ENCODE data around the gene UGT1A6.
"Not testable (repeated sequence)": the region's sequence is repeated elsewhere in the genome, so short reads cannot be mapped to it uniquely, and the experiment has no call there.

The UGT1A6 gene

DNA sequence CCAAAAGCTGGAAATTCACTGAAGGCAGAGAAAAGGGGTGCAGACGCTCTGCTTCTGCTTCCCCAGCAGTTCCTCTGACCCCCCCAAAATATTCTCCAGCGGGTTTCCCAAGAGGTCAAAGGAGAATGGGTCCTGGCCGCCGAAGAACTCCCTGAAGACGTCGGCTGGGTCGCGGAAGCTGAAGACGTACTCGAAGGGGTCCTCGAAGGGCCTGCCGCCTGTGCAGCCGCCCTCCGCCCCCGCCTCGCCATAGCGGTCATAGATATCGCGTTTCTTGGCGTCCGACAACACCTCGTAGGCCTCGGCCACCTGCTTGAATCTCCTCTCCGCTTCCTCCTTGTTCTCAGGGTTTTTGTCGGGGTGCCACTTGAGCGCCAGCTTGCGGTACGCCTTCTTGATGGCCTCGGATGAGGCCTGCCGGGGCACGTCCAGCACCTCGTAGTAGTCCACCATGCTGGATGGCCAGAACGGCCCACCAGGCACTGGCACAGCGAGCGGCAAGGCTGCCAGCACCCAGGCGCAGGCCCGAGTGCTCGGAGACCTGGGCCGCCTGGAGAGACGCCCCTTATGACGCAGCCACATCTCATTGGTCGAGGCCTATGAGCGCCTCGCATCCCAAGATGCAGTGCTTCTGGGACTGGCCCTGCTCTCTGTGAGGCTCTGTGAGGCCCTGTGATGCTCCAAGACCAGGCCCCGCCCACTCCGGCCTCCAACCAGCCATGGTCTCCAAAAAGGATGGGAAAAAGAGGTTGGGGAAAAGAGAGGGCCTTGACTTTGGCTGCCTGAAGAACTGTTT is 51.0 kb downstream of the UGT1A6 start:
- no peak for TF ChIP-seq EZH2phosphoT487 (IDR thresholded peaks at IDR 0.05; ENCODE audit: low read depth)
- TF ChIP-seq, protein P1, sequence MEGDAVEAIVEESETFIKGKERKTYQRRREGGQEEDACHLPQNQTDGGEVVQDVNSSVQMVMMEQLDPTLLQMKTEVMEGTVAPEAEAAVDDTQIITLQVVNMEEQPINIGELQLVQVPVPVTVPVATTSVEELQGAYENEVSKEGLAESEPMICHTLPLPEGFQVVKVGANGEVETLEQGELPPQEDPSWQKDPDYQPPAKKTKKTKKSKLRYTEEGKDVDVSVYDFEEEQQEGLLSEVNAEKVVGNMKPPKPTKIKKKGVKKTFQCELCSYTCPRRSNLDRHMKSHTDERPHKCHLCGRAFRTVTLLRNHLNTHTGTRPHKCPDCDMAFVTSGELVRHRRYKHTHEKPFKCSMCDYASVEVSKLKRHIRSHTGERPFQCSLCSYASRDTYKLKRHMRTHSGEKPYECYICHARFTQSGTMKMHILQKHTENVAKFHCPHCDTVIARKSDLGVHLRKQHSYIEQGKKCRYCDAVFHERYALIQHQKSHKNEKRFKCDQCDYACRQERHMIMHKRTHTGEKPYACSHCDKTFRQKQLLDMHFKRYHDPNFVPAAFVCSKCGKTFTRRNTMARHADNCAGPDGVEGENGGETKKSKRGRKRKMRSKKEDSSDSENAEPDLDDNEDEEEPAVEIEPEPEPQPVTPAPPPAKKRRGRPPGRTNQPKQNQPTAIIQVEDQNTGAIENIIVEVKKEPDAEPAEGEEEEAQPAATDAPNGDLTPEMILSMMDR (IDR thresholded peaks at IDR 0.05; ENCODE audit: low read depth, low read length), result no peak

DNA sequence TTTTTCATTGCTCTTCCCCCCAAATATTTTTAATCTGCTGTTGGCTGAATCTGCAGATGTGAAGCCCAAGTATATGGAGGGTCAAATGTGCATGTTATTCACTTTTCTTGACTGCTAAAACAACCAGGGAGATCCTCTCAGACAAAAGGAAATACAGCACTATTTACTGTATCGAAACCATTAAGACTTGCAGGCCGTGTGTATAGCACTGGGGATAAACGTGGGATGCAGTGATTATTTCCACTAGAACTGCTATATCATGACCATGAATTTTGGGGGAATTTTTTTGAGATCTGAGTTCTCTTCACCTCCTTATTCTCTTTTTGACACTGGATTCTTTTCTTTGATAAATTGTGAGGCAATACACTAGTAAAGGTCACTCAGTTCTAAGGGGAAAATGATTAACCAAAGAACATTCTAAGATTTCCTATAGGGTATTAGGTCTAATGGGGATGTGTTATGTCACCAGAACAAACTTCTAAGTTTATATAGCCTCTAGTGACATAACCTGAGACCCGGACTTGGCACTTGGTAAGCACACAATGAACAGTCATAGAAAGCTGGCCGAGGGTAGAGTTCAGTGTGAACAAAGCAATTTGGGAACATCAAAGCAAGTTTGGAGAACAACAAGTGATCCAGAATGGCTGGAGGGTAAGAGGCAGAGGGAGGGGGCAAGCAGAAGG is 52.5 kb downstream of the UGT1A6 start:
- no peaks in the 10 kb centered on the region for H3K79me2 ChIP-seq (ENCODE audit: low read length)
- TF ChIP-seq, protein P1 (IDR thresholded peaks at IDR 0.05; ENCODE audit: low read depth, low read length), result no peak
- TF ChIP-seq EZH2phosphoT487 (IDR thresholded peaks at IDR 0.05; ENCODE audit: low read depth), result no peak
- H3K27ac ChIP-seq (ENCODE audit: low read length), result no peak overlapping the region
- H3K9ac ChIP-seq (ENCODE audit: low read length), result no peak overlapping the region
- H3K27me3 ChIP-seq (ENCODE audit: low read depth, low read length), result no peaks in the 10 kb centered on the region
- no peaks in the 10 kb centered on the region for H3K4me1 ChIP-seq (ENCODE audit: low read length)
- no peaks in the 10 kb centered on the region for H3K36me3 ChIP-seq (replicated peaks; ENCODE audit: low read depth, low read length)
- H4K20me1 ChIP-seq (ENCODE audit: insufficient read depth, low read length), result no peaks in the 10 kb centered on the region
- no peak overlapping the region for H3K4me2 ChIP-seq (ENCODE audit: low read length)
- no peaks in the 10 kb centered on the region for H3K9me3 ChIP-seq (ENCODE audit: insufficient read depth, low read length)
- no peak overlapping the region for H3K4me3 ChIP-seq (ENCODE audit: low read length)
- H2AFZ ChIP-seq (ENCODE audit: low read depth, low read length), result no peak overlapping the region

More for the DNA sequence above, 51.0 kb downstream of the UGT1A6 start:
- no peak overlapping the region for H3K4me2 ChIP-seq (ENCODE audit: low read length)
- H3K27ac ChIP-seq (ENCODE audit: low read length), result no peak overlapping the region
- H3K36me3 ChIP-seq (replicated peaks; ENCODE audit: low read depth, low read length), result no peaks in the 10 kb centered on the region
- no peaks in the 10 kb centered on the region for H3K27me3 ChIP-seq (ENCODE audit: low read depth, low read length)
- H3K4me3 ChIP-seq (ENCODE audit: low read length), result no peak overlapping the region
- H2AFZ ChIP-seq (ENCODE audit: low read depth, low read length), result no peak overlapping the region
- no peaks in the 10 kb centered on the region for H3K79me2 ChIP-seq (ENCODE audit: low read length)
- H4K20me1 ChIP-seq (ENCODE audit: insufficient read depth, low read length), result no peaks in the 10 kb centered on the region
- no peaks in the 10 kb centered on the region for H3K9me3 ChIP-seq (ENCODE audit: insufficient read depth, low read length)
- no peaks in the 10 kb centered on the region for H3K4me1 ChIP-seq (ENCODE audit: low read length)
- H3K9ac ChIP-seq (ENCODE audit: low read length), result no peak overlapping the region

DNA sequence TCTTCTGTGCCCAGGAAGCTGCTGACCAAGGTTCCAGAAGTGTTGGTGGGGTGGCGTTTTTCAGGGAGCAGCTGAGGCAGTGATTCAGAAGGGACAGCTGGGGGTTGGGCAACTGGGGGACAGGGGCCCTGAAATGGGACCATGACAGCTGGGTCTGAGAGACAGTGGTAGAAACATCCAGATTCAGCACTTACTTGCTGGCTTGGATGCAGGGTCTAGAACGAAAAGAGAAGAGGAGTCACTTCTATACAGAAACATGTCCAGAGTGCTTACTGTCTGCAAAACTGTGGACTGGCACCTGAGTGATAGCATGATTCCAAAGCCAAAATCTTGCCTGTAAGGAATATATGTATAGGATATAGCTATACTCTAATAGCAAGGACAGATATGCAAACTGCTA is 53.1 kb downstream of the UGT1A6 start:
- not testable (repeated sequence) for H3K9me3 ChIP-seq (ENCODE audit: insufficient read depth, low read length); H3K79me2 ChIP-seq (ENCODE audit: low read length); H3K4me2 ChIP-seq (ENCODE audit: low read length)

DNA sequence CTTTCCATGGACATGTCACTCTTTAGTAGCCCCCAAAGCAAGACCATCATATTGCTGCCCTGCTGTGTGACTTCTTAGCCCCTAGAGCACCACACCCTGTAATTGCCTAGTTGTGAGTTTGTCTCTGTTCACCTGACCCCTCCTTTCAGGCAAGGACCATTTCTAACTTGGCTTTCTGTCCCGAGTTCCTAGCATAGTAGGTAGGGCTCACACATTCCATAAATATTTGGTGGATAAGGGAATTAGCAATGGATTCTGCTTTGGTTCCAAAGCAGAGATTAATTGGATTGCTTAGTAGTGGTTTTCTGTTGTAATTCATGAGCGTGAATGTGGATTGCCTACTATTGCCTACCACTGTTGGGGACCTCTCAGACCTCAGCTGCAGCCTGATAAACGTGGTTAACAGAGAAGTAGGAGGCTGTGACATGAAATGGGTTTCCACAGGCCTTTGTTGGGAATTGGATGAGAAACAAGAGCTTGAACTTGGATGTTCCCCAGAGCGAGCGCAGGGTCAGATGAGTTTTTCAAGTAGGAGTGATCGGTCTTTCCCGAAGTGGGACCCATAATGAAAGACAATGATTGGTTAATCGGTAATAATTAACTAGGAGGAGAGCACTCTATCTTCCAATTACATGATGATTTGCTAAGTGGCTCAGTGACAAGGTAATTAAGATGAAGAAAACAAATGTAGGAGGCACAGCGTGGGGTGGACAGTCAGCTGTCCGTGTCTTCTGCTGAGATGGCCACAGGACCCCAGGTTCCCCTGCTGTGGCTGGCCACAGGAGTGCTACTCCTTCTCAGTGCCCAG is 54.0 kb downstream of the UGT1A6 start:
- no peaks in the 10 kb centered on the region for H4K20me1 ChIP-seq (ENCODE audit: insufficient read depth, low read length)
- H3K4me2 ChIP-seq (ENCODE audit: low read length), result no peak overlapping the region
- no peak overlapping the region for H3K4me3 ChIP-seq (ENCODE audit: low read length)
- no peak overlapping the region for H2AFZ ChIP-seq (ENCODE audit: low read depth, low read length)
- no peaks in the 10 kb centered on the region for H3K27me3 ChIP-seq (ENCODE audit: low read depth, low read length)
- H3K79me2 ChIP-seq (ENCODE audit: low read length), result no peaks in the 10 kb centered on the region
- H3K36me3 ChIP-seq (replicated peaks; ENCODE audit: low read depth, low read length), result no peaks in the 10 kb centered on the region
- no peak overlapping the region for H3K9ac ChIP-seq (ENCODE audit: low read length)
- H3K27ac ChIP-seq (ENCODE audit: low read length), result no peak overlapping the region
- no peak for TF ChIP-seq EZH2phosphoT487 (IDR thresholded peaks at IDR 0.05; ENCODE audit: low read depth)
- TF ChIP-seq, protein P1 (IDR thresholded peaks at IDR 0.05; ENCODE audit: low read depth, low read length), result no peak
- no peaks in the 10 kb centered on the region for H3K9me3 ChIP-seq (ENCODE audit: insufficient read depth, low read length)
- H3K4me1 ChIP-seq (ENCODE audit: low read length), result no peaks in the 10 kb centered on the region

More for the DNA sequence above, 53.1 kb downstream of the UGT1A6 start:
- H4K20me1 ChIP-seq (ENCODE audit: insufficient read depth, low read length); H3K4me3 ChIP-seq (ENCODE audit: low read length); H3K9ac ChIP-seq (ENCODE audit: low read length); H3K4me1 ChIP-seq (ENCODE audit: low read length); H3K36me3 ChIP-seq (replicated peaks; ENCODE audit: low read depth, low read length); H2AFZ ChIP-seq (ENCODE audit: low read depth, low read length); H3K27ac ChIP-seq (ENCODE audit: low read length); H3K27me3 ChIP-seq (ENCODE audit: low read depth, low read length): not testable (repeated sequence)
